Heart left ventricle (tissue), 13 donors: ENCODE measurements around the gene B3GNT3.

ENCODE experiments used
- CTCF ChIP-seq, 12 donors: fragments of 200-600 bp; sonication (generic) in 4 of 12; IDR thresholded peaks; one replicate each; pipeline versions ENCODE4 v1.5.0 to v1.8.0; 2018 to 2022; ENCODE audit warnings: antibody characterized with exemption in 12 of 12, mild to moderate bottlenecking in 5 of 12
- POLR2A ChIP-seq, 2 donors: fragments of 450-650 bp; IDR thresholded peaks; one replicate each; pipeline ENCODE4 v1.6.1; 2017; ENCODE audit warnings: antibody characterized with exemption in 2 of 2, mild to moderate bottlenecking in 2 of 2, moderate library complexity in 2 of 2
- donor health status: ischemic (EF 13 %, LVEDD 7.1; RV severe dilation, severe dysfunction).
- donor health status: DM: no; HTN: yes; CAD: no.
- donor health status: DM: no; HTN: no; CAD: no.
- donor health status: ischemic (EF 25% LVEDD 6.9; RV normal size, moderate dysfunction).
- donor health status: ischemic (EF 25% LVEDD 5.7; RV mildly dilated, moderate dysfunction).
- donor health status: ischemic (EF 35%, LVEDD 5.7; RV mildly dilated, moderate dysfunction).
- donor health status: nonischemic (EF 11% LVEDD 7.7; RV severe dilation, severe dysfunction).
- donor health status: DM: yes; HTN: yes; CAD: no.
- donor health status: PGD.
- donor health status: ischemic (EF 29% LVEDD 5.4; RV normal size, mild dysfunction).
- donor health status: nonischemic (EF 23%, LVEDD 6.1; RV moderate dilation, normal function).

GRCh38 chr19:17842663-17843291 lies 47.8 kb downstream of the B3GNT3 start:
- TF ChIP-seq CTCF (IDR thresholded peaks at IDR 0.05): no peak
- no peak for TF ChIP-seq POLR2A (IDR thresholded peaks at IDR 0.05)
